Stimulated activated CD8-positive, alpha-beta memory T cell treated with anti-CD3 and anti-CD28 coated beads, Interleukin-2, amount 100 ng/mL, for 48 hours (primary cell): ENCODE data around the gene PRPF40B.

Experiments used
- DNase-seq, 2 donors: peaks; one replicate each; pipeline ENCODE4 v3.0.0-alpha.2; 2020; ENCODE audit warnings: low read depth in 2 of 2

Gene PRPF40B

DNA sequence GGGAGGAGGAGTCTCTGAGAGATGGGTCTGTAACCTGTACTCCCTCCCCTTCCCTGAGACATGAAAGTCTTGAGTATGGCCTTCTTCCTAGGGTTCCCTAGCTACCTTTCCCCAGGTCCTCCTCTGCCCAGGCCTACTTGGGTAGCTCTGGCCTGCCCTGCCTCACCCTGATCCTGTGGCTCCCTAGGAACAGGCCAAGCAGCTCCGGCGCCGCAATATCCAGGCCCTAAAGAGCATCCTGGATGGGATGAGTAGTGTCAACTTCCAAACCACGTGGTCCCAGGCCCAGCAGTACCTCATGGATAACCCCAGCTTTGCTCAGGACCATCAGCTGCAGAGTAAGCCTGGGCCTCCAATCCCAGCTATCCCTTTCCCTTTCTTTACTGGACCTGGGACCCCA lies 12.3 kb downstream of the PRPF40B start:
- DNase-seq = no peak

DNA sequence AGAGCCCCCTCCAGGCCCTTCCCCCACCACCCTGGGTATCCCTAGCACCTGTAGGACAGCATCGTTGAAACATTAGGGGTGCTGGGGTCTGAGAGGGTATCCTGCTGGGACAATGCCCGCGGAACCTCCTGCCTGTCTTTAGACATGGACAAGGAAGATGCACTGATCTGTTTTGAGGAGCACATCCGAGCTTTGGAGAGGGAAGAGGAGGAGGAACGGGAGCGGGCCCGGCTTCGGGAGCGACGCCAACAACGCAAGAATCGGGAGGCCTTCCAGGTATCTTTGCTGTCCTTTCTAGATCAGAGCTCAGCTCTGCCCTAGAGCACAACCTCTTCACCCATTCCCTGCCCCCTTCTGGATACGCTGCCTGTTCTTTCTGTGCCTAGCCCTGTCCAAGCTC lies 13.2 kb downstream of the PRPF40B start:
- DNase-seq = no peak

DNA sequence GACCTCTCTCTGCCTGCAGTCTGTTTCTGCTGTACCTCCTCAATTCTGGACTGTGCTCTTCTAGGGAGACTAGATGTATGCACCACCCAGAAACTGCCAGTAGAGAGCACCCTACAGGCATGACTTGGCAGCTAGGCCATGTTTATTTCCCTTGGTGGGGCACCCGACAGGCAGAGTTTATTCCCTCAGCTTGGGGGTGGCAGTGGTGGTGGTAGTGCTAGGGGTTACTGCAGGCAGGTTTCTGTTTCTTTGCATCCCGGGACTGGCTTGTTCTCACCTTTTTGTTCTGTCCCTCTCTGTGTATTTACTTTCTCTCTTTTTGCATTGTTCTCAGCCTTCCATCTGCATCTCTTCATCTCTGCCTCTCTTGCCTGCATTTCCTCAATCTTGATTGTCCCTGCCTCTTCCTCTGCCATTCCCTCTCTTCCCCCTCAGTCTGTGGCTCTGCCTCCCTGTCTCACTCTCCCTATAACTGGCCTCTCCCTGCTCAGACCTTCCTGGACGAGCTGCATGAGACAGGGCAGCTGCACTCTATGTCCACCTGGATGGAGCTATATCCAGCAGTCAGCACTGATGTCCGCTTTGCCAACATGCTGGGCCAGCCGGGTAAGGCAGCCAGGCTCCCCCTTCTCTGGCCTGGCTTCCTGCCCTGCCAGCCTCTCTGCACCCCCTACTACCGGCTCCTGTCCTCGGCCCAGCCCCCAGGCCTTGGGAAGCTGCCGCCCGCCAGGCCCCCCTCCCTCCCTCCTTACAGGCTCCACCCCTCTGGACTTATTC lies 13.8 kb downstream of the PRPF40B start:
- DNase-seq = peak; percentile 20 to 31

DNA sequence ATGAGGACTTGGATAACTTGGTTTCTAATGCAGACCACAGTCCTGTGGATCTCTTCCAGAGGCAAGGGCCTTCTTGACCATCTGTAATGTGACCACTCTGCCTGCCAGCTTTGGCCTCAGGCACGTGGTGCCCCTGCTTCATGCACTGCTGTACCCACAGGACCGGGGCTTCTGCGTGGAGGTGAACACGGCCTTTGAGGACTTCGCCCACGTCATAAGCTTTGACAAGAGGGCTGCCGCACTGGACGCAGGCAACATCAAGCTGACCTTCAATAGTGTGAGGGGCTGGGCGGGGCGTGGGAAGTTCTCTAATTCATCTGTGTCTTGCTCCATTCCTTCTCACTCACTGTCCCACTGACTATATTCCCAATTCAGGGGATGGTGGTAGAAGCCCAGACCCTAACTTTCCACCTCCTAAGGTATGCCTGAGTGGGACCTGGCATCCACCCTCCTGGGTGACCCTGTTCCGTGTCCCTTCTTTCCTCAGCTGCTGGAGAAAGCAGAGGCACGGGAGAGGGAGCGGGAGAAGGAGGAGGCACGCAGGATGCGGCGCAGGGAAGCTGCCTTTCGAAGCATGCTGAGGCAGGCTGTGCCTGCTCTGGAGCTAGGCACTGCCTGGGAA lies 18.5 kb downstream of the PRPF40B start:
- DNase-seq = no peak

DNA sequence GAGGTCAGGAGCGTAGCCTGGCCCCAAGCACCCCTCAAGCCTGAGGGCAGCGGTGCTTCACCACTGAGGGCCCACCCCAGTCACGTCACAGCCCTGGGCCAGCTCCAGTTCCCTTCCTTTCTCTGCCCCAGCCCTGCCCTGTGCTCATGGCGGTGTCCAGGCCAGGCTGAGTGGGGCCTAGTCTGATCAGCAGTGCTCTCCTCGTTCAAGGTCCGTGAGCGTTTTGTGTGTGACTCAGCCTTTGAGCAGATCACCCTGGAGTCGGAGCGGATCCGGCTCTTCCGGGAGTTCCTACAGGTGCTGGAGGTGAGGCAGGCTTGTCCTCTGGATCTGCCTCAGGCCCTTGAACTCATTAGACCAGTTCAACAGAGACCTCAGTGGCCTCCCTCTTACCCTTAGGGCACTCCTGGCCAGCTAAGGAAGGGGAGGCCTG lies 19.0 kb downstream of the PRPF40B start:
- no peak for DNase-seq

DNA sequence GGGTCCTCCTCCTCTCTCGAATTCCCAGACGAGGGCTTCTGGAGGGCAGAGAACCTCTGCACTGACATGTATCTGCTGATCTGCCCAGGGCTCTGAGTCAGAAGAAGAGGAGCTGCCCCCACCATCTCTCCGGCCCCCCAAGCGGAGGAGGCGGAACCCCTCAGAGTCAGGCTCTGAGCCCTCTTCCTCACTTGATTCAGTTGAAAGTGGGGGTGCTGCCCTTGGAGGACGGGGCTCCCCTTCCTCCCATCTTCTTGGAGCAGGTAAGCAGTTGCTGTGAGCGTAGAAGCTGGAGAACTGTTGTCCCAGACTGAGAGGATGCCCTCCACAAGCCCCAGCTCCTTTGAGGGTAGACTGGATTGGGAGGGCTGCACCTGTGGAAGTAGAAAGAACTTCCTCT lies 19.8 kb downstream of the PRPF40B start:
- DNase-seq = no peak

DNA sequence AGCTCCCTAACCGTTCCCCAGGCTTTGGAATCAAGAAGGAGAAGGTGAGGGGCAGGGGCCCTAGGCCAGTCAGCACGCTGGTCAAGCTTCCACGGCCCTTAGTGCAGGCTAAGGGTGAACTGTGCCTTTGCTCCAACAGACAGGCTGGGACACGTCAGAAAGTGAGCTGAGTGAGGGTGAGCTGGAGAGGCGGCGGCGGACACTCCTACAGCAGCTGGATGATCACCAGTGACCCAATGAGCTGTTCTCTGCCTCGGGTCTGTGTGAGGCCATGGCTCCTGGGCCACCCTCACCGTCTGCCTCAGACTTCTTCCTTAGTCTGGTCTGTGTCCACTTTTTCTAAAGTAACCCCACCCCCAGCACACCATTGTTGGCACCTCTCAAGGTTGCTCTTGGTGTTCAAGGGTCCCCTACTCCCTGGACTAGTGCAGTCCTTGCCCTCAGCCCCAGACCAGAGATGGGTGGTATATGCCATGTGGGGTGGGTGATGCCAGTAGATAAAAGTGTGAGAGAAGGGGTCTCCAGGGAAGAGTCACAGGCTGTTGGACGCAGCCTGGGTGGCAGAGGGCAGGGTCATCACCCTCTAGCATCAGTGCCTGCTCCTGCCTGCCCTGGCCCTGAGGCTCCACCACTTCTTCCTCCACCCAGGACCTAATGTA lies 20.7 kb downstream of the PRPF40B start:
- DNase-seq = no peak

DNA sequence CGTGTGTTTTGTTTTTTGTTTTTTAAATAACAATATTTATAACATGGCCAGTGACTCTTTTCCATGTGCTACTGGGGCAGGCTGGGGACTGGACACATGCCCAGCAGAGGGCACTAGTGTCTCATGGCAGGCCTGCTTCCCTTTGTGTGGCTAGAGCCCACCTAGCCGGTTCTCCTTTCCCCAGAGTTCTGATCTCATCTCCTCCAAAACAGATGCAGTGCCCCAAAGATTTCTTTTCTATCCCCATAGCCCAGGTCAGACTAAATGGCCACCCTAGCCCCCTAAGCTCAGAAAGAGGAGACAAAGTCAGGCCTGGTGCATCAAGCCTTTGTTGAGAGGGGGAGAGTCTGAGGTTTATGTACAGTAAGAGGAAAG lies 21.2 kb downstream of the PRPF40B start:
- DNase-seq = peak; percentile 59 to 67

DNA sequence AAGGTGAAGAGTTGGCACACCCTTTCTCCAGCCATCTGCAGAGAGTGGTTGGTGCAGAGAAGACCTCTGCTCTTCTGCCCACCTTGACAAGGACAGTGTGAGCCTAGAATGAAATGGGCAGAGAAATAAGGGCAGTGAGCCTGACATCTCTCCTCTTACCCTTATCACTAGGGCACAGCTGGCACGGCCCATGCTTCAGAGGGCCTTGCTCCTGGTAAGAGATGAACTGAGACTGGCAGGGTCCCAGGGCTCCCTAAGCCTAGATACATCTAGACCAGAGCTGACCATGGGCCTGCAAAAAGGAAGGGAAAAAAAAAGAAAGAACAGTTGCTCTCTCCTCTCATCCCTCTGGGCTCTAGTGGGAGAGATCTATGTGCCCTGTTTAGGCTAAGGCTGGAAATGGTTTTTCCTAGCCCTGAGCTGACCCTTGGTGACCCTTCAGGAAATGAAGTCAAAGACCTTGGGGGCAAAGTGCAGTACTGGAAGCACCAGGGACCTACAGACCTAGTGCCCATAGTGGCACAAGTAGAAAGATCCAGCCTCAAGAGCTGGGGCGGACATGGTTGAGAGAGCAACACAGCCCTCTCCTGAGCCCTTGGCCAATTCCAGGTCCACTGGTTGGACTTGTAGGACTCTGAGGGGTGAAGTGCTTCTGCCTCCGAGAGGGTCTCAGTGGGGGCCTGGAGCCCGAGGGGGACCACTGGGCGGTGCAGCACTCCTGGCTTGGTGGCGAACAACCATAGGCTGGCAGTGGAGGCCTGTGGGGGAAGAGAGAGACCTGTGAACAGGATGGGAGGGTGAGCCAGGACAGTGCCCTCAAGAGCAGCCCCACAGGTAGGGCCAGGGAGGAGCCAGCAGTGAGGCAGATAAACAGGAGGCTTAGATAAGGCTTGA lies 22.0 kb downstream of the PRPF40B start:
- no peak for DNase-seq

DNA sequence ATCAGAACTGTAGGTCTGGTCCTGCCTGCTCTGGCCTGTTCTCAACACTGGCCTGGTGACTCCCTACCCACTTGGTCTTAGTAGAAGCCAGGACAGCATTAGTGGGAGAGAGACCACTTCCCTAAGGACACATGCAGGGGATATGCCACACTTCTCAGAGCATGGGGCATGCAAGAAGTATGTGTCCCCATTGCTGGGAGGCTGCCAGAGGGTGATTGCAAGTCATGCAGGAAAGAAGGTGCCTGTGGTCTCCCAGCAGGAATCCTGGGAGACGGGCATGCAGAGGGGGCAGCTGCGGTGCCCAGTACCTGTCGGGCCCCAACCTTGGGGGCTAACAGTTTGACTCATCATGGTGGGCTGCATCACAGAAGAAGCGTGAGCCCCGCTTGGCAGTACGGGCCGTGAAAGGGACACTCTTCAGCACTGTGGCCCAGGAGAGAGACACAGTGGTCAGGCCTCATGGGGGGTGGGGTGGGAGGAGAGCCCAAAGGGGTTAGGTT lies 23.0 kb downstream of the PRPF40B start:
- DNase-seq = no peak

DNA sequence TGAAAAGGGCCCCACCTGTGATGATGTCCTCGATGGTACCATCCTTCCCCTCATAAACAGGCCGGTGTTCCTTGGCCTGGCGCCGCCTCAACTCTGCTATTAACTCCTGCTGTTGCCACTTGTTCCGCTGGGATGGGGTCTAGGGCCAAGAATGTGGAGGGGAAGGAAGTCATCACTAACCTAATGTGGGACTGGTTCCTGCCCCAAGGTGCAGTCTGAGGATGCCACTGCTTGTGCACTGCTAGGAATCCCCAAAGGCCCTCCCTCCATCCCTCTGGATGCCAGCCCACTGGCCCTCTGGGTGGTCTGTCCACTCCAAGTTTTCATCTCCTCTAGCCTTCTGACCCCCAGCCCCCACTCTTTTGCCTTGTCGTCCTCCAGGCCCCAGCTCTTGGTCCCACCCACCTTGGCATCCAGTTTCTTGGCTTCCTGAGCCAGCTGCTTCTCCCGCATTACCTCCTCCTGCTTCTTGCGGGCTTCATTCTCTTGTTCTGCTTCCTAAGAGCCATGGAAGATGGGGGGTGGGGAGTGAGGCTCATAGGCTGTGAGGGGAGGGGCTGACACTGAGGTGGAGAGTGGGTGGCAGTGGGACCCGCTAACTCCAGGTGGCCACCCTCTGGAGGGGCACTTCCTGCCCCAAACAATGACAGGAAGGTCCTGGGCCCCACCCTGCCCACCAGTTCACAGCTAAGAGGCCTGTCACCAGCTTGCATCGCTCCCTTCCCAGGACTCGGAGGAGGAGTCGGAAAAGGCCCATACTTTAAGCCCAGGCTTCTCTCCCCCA lies 23.7 kb downstream of the PRPF40B start:
- no peak for DNase-seq

DNA sequence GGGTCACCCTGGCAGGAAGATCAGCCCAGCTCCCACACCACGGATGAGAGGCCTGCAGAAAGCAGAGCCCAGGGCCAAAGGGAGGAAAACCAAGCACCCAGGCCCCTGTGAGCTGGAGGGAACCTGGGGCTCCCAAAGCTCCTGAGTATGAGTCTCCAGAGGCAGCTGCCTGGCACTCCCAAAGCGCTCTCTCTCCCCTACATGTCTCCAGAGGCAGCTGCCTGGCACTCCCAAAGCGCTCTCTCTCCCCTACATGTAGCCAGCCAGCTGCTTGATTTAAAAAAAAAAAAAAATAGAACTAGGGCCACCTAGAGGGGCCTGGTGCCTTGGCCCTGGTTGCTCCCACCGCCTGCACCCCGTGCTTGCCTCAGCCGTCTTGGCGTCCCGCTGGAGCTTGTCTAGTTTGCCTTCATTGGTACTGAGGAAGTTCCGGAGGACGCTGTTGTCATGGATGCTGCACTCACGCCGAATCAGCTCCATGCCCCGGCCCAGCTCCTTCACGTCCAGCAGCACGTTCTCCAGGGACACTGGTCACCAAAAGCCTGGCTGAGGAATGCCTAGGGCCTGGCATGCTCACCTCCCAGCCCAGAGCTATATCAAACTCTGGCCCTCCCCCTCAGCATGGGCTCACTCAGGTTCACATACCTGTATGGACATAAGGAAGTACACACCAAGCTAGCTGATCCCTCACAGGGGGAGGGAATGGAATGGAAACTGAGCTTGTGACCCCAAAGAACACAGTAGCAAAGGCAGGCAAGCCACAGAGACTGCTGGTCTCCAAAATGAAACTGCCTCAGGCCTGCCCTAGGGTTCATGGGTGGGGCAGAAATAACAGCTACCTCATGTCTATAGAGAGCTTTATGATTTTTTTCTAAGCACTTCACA lies 24.7 kb downstream of the PRPF40B start:
- DNase-seq = no peak

DNA sequence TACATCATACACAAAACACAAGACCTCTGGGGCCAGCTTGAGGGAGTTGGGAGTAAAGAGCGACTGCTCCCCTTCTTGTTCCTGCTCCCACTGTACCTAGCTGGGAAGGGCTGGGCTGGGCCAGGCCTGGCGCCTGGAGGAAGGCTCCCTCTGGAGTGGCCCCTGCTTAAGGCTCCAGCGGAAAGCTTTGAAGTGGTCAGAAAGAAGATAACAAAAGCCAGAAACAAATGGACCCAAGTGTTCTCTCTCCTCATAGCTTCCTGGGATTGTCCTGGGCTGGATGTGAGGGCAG lies 25.3 kb downstream of the PRPF40B start:
- no peak for DNase-seq

DNA sequence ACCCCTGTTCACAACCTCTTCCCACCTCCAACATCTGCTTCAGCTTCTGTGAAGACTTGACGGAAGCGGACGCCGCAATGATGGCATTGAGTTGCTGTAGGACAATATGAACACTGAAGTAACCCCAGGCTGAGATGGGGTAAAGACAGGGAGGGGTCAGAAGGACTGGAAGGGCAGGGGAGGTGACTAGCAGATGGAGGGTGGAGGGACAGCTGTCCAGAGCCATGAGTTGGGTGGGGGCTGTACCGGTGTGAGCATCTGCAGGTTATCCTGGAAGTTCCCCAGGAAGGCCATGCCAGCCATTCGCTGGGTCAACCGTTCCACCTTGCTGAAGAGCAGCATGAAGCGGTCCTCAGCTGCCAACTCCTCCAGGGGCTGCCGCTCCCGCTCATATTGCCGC lies 26.1 kb downstream of the PRPF40B start:
- DNase-seq = no peak

DNA sequence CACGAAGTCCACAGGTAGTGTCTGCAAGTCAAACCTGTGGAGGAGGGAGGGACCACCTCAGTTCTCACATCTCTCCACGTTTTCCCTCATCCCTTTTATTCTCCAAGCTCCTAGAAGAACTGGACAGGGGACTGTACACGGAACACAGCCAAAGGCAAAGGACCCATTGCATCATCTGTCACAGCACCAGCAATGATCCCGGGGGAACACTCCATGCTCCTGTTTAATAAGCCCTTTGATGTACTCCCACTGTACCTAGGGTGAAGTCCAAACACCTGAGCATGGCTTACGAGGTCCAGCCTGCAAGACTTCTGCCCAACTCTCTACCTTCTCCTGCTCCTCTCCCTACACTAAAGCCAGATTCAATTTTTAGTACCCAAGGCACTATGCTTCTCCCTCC lies 26.5 kb downstream of the PRPF40B start:
- DNase-seq = no peak

DNA sequence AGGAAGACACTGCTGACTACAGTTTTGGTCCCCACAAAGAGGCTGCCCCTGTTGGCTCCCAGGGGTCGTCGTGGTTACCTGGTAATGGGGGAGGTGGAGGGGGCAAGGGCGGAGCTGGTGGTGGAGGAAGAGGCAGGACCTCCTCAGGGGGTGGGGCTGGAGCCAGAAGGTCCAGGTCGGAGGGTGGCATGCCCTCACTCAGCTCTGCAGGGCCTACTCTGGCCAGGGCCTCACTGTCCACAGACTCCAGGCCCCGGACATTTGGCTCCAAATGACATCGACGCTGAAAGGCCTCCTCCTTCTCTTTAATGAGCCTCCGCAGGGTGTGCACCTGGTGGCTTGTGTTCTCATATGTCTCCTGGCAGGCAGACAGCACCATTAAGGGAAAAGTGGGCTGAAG lies 28.5 kb downstream of the PRPF40B start:
- no peak for DNase-seq

DNA sequence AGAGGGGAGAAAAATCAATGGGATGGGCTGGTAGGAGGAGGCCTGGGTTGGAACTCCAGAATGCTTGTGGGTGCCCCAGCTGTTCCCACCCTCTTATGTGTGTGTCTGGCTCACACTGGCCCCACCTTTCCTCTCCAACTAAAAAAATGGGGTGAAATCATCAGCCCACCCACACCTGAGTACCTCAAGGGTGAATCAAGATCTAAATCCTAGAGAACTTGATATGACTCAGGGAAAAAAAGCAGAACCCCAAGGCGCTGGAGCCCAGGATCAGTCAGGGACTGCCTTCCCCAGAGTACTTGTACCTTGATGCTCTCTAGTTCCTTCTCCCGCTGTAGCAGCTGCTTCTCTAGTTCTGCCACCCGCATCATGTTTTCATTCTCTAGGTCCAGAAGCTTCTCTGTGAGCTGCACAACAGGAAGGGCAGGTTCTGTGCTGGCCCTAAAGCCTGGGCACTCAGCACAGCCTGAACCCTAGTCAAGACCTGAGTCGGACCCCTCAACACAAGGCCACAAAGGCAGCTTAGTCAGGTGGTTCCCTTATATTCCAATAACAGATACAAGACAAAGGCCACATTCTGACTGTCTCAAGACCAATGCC lies 29.7 kb downstream of the PRPF40B start:
- no peak for DNase-seq

DNA sequence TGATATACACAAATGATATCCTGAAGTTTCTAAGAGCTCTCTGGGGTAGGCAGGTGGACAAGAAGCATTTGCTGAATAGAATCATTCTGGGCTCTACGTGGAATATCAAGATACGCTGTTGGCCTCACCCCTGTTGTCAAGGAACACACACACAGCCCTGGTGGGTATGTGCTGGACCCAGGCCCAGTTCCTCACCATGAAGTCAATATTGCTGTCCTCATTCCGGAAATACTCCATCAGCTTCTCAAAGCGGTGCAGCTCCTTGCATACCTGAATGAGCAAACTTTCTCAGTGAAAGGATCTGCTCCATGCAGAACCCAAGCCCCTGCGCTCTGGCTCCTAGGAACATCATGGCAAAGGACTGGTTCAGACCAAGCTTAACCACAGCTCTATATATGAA lies 31.4 kb downstream of the PRPF40B start:
- no peak for DNase-seq

DNA sequence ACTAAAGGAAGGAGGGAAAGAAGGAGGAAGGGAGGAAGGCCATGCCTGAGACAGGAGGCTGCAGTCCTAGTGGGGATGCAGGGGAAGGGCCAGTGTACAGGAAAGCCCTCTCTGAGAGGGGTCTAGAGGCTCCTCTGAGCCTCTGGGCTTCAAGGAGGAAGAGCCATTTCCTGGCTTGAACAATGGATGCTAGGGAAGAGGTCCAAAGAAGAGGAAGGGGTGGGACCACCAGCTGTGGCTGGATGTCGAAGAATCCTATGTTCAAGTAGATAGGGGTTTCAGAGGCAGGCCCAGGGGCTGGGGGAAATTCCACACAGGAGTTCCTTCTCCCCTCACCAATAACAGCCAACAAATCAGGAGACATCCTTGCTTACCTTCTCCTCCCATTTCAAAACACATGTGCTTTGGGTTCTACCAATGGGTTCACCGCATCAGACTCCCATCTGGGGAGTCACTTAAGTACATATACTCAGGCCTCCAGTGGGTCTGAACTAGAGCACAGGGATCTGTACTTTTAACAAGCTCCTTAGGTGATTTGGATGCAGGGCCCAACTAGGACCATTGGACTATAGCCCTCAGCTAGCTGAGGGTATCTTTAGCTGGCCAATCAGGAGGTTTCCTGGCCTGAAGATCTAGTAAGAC lies 32.4 kb downstream of the PRPF40B start:
- DNase-seq = no peak
